Measurements from ENCODE around the gene DCAF4L1. TPM values are rescaled to one million over a fixed set of nuclear protein-coding genes. Genes with fewer than 3 reads are reported as not detected.

Gene DCAF4L1
- total and polyA plus RNA-seq, 2 of the 4 experiments (the other 2 are of a cell fraction), result 0.07 to 0.18 TPM

DNA sequence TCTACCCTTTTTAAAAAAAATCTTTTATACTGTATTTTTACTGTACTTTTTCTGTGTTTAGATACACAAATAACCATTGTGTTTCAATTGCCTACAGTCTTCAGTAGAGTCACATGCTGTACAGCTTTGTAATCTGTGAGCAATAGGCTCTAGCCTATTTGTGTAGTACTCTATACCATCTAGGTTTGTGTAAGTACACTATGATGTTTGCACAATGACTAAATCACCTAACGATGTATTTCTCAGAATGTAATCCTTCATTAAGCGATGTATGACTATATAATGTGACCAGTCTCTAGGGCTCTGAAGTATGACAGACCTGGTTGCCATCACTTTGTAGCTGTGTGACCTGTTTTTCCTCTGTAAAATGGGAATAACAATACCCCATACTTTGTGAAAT is 14.2 kb upstream of the DCAF4L1 start:
- CTCF ChIA-PET, result no interaction called here
- Histone ChIP-seq H3K27ac (ENCODE audit: insufficient read depth, low read length) (no peak overlapping the region), H2BK120ac (ENCODE audit: low read depth, low read length) (no peak overlapping the region), H3K9me3 (ENCODE audit: control insufficient read depth, insufficient read depth, low read length) (no peaks in the 10 kb centered on the region), H3K18ac (ENCODE audit: low read depth, low read length) (no peak overlapping the region), H4K8ac (ENCODE audit: low read depth in 2 of 2, low read length in 2 of 2) (no peak overlapping the region), H2BK15ac (ENCODE audit: low read depth, low read length) (no peak overlapping the region), H4K20me1 (ENCODE audit: insufficient read depth, low read length) (no peaks in the 10 kb centered on the region), H3K27me3 (ENCODE audit: control insufficient read depth, insufficient read depth, low read length) (no peaks in the 10 kb centered on the region), H2AK9ac (replicated peaks; ENCODE audit: low read depth, low read length, poor library complexity) (no peak overlapping the region), H3K36me3 (ENCODE audit: control insufficient read depth, insufficient read depth, low read length) (no peaks in the 10 kb centered on the region), H3K14ac (replicated peaks; ENCODE audit: low read depth, low read length) (no peak overlapping the region), H3K4me2 (ENCODE audit: low read depth, low read length) (no peak overlapping the region), H3K79me1 (ENCODE audit: low read depth in 1 of 2, low read length in 2 of 2) (no peaks in the 10 kb centered on the region), H3K4me3 (ENCODE audit: insufficient read depth, low read depth, low read length) (no peak overlapping the region), H3K23ac (ENCODE audit: low read depth, low read length) (no peak overlapping the region), H3K4me1 (ENCODE audit: control insufficient read depth, insufficient read depth, low read length) (no peaks in the 10 kb centered on the region), H4K5ac (ENCODE audit: low read depth, low read length) (no peak overlapping the region), H3K9ac (ENCODE audit: low read depth, low read length) (no peak overlapping the region), H2BK5ac (ENCODE audit: low read depth, low read length, poor library complexity, severe bottlenecking) (no peak overlapping the region), H3K56ac (ENCODE audit: extremely low read depth, insufficient read depth, low read length) (no peak overlapping the region), H2AK5ac (ENCODE audit: low read depth, low read length) (no peak overlapping the region), H2BK20ac (ENCODE audit: low read depth, low read length) (no peak overlapping the region), H2AFZ (replicated peaks; ENCODE audit: low read length, poor library complexity) (no peak overlapping the region), H4K91ac (ENCODE audit: insufficient read depth, low read depth, low read length) (no peak overlapping the region), H3K9me1 (ENCODE audit: insufficient read depth, low read length) (no peaks in the 10 kb centered on the region), H3K4ac (ENCODE audit: low read depth, low read length) (no peak overlapping the region)
- TF ChIP-seq BHLHE40 (IDR thresholded peaks at IDR 0.05; ENCODE audit: low read depth, low read length), result no peak
- no peak for TF ChIP-seq RCOR1 (IDR thresholded peaks at IDR 0.05; ENCODE audit: insufficient replicate concordance, low read length)
- no peak for TF ChIP-seq MAFK (IDR thresholded peaks at IDR 0.05; ENCODE audit: low read depth, low read length)
- no peak for TF ChIP-seq RAD21 (IDR thresholded peaks at IDR 0.05; ENCODE audit: low read length)
- TF ChIP-seq ELK1 (IDR thresholded peaks at IDR 0.05; ENCODE audit: borderline replicate concordance, low read depth, low read length), result no peak
- no peak for TF ChIP-seq CEBPB (IDR thresholded peaks at IDR 0.05; ENCODE audit: low read depth, low read length)
- TF ChIP-seq MXI1 (IDR thresholded peaks at IDR 0.05; ENCODE audit: borderline replicate concordance, low read depth, low read length), result no peak
- TF ChIP-seq POLR2A (IDR thresholded peaks at IDR 0.05; ENCODE audit: low read depth, low read length), result no peak
- no peak for TF ChIP-seq USF2 (IDR thresholded peaks at IDR 0.05; ENCODE audit: low read depth, low read length)
- TF ChIP-seq FOS (IDR thresholded peaks at IDR 0.05; ENCODE audit: low read depth, low read length), result no peak
- no peak for TF ChIP-seq RFX5 (IDR thresholded peaks at IDR 0.05; ENCODE audit: low read depth, low read length)
- TF ChIP-seq NFE2L2 (IDR thresholded peaks at IDR 0.05; ENCODE audit: low read depth, low read length), result no peak
- TF ChIP-seq, protein P1, sequence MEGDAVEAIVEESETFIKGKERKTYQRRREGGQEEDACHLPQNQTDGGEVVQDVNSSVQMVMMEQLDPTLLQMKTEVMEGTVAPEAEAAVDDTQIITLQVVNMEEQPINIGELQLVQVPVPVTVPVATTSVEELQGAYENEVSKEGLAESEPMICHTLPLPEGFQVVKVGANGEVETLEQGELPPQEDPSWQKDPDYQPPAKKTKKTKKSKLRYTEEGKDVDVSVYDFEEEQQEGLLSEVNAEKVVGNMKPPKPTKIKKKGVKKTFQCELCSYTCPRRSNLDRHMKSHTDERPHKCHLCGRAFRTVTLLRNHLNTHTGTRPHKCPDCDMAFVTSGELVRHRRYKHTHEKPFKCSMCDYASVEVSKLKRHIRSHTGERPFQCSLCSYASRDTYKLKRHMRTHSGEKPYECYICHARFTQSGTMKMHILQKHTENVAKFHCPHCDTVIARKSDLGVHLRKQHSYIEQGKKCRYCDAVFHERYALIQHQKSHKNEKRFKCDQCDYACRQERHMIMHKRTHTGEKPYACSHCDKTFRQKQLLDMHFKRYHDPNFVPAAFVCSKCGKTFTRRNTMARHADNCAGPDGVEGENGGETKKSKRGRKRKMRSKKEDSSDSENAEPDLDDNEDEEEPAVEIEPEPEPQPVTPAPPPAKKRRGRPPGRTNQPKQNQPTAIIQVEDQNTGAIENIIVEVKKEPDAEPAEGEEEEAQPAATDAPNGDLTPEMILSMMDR (conservative IDR thresholded peaks at IDR 0.05; ENCODE audit: low read depth, low read length), result no peak
- TF ChIP-seq CHD1 (IDR thresholded peaks at IDR 0.05; ENCODE audit: low read depth, low read length), result no peak
- no peak for TF ChIP-seq MAZ (IDR thresholded peaks at IDR 0.05; ENCODE audit: borderline replicate concordance, low read depth, low read length)
- no peak for TF ChIP-seq SMC3 (IDR thresholded peaks at IDR 0.05; ENCODE audit: low read depth, low read length)
- dilution Hi-C loops (cut with HindIII; ENCODE audit: low sequenced_read_pairs, unreplicated experiment) (no loop called here), in situ Hi-C loops (cut with MboI; ENCODE audit: low sequenced_read_pairs) (no loop called here), intact Hi-C loops (cut with micrococcal nuclease) (no loop called here)
- no CpG with 5 or more reads among the region's 2 CpGs for WGBS, 2 experiments (ENCODE audit: extremely low coverage in 2 of 2, insufficient read length in 1 of 2)
- ATAC-seq (ENCODE audit: low read depth), result no peak
- POLR2A ChIA-PET (ENCODE audit: unreplicated experiment), result interaction anchor here (0.6 kb wide), 1 partner anchor 18 kb away, joined by 4 read pairs; no protein-coding TSS in a partner anchor
- no peak for DNase-seq
- no TSS peak for BruUV-seq (replicated peaks)

Measured in IMR-90 (cell line).